ENCODE results near the gene PRR5L.
"Not testable (repeated sequence)": the region's sequence is repeated elsewhere in the genome, so short reads cannot be mapped to it uniquely, and the experiment has no call there.

PRR5L gene

DNA sequence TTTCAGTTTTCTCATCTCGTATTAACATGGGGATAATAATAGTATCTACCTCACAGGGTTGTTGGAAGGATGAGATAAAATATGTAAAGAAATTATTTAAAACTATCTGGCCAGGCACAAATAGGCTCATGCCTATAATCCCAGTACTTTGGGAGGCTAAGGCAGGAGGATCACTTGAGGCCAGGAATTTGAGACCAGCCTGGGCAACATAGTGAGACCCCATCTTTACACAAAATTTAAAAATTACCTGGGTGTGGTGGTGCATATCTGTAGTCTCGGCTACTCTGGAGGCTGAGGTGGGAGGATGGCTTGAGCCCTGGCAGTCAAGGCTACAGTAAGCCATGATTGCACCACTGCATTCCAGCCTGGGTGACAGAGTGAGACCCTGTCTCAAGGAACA, 215.0 kb downstream of the PRR5L start:
- DNase-seq: not testable (repeated sequence)

DNA sequence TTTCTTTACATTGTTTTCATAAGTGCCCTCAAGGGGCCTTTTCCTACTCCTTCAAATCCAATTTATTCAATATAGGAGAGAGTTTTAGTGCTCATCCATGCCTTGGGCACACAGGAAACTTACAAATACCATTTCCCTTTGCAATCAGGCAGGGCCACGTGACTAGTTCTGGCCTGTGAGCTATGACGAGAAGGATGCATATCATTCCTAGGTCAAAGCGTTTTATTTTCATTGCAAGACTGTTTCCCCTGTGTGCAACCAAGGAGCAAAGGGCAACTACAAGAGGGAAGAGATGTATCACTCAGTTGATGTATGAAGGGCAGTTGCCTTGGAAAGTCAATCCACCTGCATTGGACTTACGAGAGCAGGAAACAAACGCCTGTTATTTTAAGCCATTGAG, 215.9 kb downstream of the PRR5L start:
- DNase-seq: no peak

DNA sequence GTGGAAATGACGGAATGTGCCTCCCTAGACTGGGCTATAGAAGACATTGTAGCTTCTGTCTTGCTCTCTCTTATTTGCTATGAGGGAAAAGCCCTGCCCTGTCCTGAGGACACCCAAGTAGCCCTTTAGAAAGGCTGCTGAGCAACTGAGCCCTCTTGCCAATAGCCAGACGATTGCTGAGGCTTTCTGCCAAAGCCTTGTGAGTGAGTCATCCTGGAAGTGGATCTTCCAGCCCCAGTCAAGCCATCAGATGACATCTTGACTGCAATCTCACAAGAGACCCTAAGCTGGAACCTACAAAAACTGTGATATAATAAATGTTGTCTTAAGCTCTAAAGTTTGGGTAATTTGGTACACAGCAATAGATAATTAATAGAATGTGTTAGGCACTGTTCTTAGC, 217.9 kb downstream of the PRR5L start:
- no peak for DNase-seq

Data from GOT3 (cell line).